NCI-H1436 (cell line): ENCODE data around the gene LCE2D.
A peak's percentile ranks its signal among the peaks of the same experiment; 100 is the strongest.
"Not testable (repeated sequence)": the region's sequence is repeated elsewhere in the genome, so short reads cannot be mapped to it uniquely, and the experiment has no call there.

Experiments
- DNase-seq: peaks from one replicate; lab custom pipeline; 2025; lab: John Stamatoyannopoulos, UW

LCE2D gene, protein sequence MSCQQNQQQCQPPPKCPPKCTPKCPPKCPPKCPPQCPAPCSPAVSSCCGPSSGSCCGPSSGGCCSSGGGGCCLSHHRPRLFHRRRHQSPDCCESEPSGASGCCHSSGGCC

GRCh38 chr1:152663098-152663497 lies at the start of gene LCE2D:
LCE2D (plus strand) TSS chr1:152663380; CDS start chr1:152664106, 726 bp downstream.
- DNase-seq = no peak

- no peak for DNase-seq
Observed at GRCh38 chr1:152613511-152613910, 49.7 kb upstream of the LCE2D start, which contains the start of gene LCE3B. LCE3B (plus strand) TSS chr1:152613811; CDS start chr1:152613811, 0 bp downstream.

DNA sequence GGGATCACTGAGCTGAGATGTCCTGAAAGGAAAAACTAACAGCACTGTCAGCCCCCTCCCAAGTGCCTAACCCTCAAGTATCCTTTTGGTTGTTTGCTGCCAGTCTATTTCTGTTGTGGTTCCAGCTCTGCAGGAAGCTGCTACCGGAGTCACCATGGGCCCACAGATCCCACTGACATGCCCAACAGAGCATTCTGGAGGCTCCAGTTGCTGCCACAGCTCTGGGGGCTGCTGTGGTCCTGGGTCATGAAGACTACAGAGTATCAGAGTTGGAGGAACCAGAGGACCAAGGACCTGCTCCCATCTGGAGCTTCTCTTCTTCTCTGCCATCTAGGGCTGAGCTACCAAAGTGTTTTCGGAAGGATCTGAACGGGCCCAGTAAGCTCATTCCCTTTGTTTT lies 41.2 kb upstream of the LCE2D start:
- no peak for DNase-seq

- DNase-seq = no peak
Observed at GRCh38 chr1:152622803-152623202, 40.4 kb upstream of the LCE2D start, which contains the start of gene LCE3A. LCE3A (minus strand) TSS chr1:152623103; CDS start chr1:152623103, 0 bp downstream.

- no peak for DNase-seq
Observed at GRCh38 chr1:152623203-152623844, 39.9 kb upstream of the LCE2D start.

DNA sequence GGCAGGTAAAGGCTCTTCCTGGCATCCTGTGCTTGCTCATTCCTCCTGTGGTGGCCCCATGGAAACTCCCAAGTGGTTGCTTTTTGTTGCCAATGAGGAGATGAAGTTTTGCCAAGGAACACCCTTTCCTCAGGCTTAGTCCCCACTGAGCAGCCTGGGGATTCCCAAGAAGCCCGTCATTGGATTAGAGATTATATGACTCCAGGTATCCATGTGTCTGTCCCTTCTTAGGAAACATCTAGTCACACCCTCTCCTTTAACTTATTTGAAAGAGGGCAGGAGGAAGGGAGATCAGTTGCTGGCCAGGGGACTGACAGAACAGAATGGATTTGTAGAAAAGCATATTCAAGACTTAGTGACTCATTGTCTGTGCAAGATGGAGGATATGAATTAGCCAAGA lies 36.4 kb upstream of the LCE2D start:
- DNase-seq = no peak

GRCh38 chr1:152630596-152630995 lies 32.6 kb upstream of the LCE2D start:
- no peak for DNase-seq

- DNase-seq = no peak
Observed at GRCh38 chr1:152640351-152640750, 22.8 kb upstream of the LCE2D start.

DNA sequence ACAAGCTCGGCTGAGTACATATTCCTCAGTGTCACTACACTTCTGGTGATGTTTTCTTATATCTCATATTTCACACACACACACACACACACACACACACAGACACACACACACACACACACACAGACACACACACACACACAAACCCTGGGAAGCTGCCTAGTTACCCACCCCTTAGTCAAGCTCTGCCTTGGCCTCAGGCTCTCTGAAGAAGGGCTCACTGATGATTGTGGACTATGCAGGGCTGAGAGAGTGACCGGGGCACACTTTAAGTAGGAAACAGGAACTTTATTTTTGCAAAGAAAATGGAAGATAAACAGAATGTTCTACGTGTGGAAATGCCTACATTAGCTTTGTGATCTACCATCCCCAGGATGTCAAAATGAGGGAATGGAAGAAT lies 19.2 kb upstream of the LCE2D start:
- DNase-seq = no peak

DNA sequence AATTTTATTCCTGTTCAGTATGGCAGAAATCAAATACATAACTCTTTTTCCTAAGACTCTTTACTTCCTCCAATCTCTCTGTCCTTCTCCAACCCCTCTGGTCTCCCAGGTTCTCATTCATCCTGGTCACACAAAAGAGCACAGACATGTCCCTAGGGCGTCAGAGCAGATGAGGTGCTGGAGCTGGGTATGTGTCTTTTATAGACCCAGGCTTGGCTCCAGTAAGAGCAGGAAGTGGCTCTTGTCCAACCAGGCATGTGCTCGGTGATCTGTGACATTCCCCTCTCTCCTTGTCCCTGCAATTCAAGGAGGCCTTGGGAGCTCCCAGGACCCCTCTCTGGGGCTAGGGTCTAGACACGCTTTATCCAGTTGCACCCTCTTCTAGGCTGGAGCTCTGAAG lies 18.0 kb upstream of the LCE2D start:
- no peak for DNase-seq

GRCh38 chr1:152646656-152647055 lies 16.5 kb upstream of the LCE2D start:
- no peak for DNase-seq

DNA sequence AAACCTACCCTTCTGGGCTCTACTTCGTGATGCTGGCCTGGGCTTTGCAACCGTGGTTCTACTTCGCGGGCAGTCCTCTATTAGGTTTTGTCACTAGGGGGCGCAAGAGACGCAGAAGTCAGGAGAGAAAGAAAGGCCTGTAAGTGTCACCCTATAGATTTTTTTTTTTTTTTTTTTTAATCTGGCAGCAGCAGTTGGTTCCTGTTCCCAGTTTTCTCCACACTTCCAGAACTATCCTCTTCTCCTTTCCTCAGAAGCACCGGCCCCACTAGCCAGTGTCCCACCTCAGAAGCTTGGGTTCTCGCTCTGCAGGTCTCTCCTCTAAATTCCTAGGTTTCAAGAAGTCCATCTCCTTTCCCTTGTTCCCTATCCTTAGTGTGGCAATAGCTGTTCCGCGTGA lies 9.1 kb upstream of the LCE2D start:
- peak; percentile 39 for DNase-seq

GRCh38 chr1:152656459-152656858 lies 6.7 kb upstream of the LCE2D start:
- DNase-seq = no peak

- DNase-seq = no peak
Observed at GRCh38 chr1:152657677-152658076, 5.5 kb upstream of the LCE2D start.

GRCh38 chr1:152658649-152659048 lies 4.5 kb upstream of the LCE2D start:
- DNase-seq = no peak

- DNase-seq = not testable (repeated sequence)
Observed at GRCh38 chr1:152666171-152666570, 3.0 kb downstream of the LCE2D start.

- DNase-seq = no peak
Observed at GRCh38 chr1:152667648-152668047, 4.5 kb downstream of the LCE2D start.

GRCh38 chr1:152673016-152673415 lies 9.8 kb downstream of the LCE2D start:
- no peak for DNase-seq

GRCh38 chr1:152674983-152675382 lies 11.8 kb downstream of the LCE2D start, which contains the start of gene LCE2C:
LCE2C (plus strand) TSS chr1:152675279; CDS start chr1:152676016, 737 bp downstream.
- not testable (repeated sequence) for DNase-seq

GRCh38 chr1:152679459-152679858 lies 16.3 kb downstream of the LCE2D start:
- DNase-seq = no peak

DNA sequence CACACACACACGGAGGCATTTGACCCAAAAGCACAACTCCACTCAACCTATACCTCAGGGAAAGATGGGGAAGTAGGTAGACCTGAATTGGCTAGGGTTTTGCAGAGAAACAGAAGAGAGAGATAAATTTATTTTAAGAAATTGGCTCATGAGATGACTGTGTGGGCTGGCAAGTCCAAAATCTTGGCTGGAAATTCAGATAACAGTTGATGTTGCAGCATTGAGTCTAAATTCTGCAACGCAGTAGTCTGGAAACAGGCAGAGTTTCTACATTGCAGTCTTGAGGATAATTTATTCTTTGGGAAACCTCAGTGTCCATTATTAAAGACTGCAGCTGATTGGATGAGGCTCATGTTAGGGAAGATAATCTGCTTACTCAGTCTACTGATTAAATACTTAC lies 18.4 kb downstream of the LCE2D start:
- DNase-seq = no peak

- DNase-seq = no peak
Observed at GRCh38 chr1:152683846-152684245, 20.7 kb downstream of the LCE2D start.

- DNase-seq = not testable (repeated sequence)
Observed at GRCh38 chr1:152685823-152686222, 22.6 kb downstream of the LCE2D start, which contains the start of gene LCE2B. LCE2B (plus strand) TSS chr1:152686123; CDS start chr1:152686844, 721 bp downstream.
